ENCODE data around the gene THAP7.
"Not testable (repeated sequence)": the region's sequence is repeated elsewhere in the genome, so short reads cannot be mapped to it uniquely, and the experiment has no call there.

The THAP7 gene

GRCh38 chr22:21012446-21013407 lies 10.8 kb upstream of the THAP7 start:
- DNase-seq, result no peak

DNA sequence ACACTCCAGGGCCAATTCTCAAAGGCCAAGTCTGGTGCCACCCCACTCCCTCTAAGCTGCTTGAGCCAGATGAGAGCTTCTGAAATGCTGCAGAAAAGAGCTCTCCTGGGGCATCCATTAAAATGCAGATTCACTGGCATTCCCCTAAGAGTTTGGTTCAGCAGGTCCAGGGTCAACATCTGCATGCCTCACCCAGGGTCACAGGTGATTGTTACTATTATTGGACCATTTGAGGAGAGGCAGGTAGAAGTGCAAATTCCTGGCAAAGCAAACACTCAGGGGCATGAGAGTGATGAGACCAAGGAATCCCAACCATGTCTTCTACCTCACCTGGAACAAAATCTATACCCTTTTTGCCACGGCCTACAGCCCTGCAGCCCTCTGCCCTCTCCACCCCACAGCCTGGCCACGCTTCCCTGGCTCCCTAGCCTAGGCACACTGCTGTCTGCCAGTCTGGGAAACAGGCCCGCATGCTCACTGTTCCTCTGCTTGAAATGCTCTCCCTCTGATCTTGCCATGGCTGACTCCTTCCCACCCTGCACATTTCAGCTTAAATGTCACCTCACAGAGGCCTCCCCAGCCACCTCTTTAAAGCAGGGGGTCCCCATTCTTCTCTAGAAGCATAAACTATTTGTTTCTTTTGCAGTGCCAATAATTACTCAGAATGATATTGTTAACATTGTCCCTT lies 8.7 kb upstream of the THAP7 start:
- DNase-seq, result no peak

GRCh38 chr22:21009638-21010425 lies 7.9 kb upstream of the THAP7 start:
- DNase-seq, result no peak

- DNase-seq, result not testable (repeated sequence)
Observed at GRCh38 chr22:21009208-21009607, 7.3 kb upstream of the THAP7 start.

DNA sequence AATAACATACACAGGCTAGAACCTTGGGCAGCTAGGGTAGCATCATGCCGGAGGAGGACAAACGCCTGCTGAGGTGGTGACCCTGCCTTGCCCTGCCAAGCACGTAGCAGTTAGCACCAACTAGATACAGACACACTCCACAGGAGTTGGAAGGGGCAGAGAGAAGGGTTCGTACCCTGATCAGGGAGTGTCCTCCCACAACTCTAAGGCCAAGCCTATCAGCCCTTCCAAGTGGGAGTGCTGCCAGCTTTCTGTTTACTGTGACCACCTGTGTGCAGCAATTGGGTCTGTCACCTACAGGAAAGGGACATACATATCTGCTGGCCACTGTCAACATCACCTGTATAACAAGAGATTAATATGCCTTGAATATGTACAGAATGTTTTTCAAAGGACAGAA lies 1.9 kb upstream of the THAP7 start:
- no peak for DNase-seq

DNA sequence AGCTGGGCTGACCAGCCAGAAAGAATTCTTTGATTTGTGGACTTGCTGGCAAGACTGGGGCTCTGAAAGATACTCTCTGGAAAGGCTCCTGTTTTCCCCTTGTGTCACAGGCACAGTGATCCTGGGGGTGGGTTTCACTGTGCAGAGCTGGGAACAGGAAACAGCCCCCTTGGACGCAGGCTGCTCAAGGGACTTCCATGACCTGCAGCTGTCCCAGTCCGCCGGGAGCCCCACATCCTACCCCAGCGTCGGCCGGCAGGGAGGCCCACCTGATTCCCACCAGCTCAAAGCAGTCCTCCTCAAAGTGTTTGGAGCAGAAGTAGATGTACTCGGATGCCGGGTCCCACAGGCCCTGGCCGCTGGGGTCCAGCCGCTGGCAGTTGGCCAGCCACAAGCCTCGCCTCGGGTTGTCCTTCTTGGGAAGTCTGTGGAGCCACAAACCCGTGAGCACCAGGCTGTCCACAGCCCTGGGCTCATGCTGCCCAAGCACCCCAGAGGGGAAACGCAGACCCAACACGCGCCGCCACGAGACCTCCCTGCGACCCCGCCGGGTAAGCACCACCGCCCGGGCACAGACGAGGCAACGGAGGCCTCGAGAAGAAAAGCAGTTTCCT lies 824 bp downstream of the THAP7 start:
- DNase-seq, result no peak

GRCh38 chr22:21000207-21000986 lies 1.5 kb downstream of the THAP7 start:
- no peak for DNase-seq

GRCh38 chr22:20999350-21000206 lies 2.3 kb downstream of the THAP7 start:
- no peak for DNase-seq

GRCh38 chr22:20998411-20999336 lies 3.2 kb downstream of the THAP7 start:
- DNase-seq, result no peak

- no peak for DNase-seq
Observed at GRCh38 chr22:20997536-20998257, 4.2 kb downstream of the THAP7 start.

DNA sequence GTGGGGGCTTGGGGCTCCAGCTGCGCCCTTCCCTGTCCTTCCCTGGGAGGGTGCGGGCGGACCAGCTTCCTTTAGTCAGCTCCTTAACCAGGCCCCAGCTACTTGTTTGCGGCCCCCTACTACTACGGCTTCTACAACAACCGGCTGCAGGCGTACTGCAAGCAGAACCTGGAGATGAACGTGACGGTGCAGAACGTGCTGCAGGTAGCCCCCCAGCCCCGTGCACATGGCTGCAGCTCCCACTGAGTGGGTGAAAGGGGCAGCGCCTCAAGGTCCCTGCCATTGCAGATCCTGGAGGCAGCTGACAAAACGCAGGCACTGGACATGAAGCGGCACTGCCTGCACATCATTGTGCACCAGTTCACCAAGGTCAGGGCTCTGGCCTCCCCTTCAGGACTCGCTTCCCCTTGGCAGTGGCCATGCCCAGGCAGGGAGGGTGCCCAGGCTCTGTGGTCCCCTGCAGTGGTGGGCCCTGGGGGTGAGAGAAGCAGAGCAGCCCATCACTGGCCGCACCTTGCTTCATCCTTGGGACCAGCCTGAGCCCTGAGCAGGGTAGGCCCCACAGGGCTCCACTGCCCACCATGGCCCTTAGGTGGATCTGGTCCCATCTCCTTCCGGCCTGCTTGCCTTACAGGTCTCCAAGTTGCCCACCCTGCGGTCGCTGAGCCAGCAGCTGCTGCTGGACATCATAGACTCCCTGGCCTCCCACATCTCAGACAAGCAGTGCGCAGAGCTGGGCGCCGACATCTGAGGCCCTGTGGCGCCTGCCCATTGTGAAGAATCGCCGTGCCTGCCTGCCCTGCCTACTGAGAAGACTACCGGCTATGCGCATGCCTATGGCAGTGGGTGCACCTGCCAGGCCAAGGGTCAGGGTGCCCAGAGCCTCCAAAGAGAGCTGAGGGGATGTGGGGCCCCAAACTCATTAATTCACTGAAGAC lies 5.1 kb downstream of the THAP7 start:
- no peak for DNase-seq

DNA sequence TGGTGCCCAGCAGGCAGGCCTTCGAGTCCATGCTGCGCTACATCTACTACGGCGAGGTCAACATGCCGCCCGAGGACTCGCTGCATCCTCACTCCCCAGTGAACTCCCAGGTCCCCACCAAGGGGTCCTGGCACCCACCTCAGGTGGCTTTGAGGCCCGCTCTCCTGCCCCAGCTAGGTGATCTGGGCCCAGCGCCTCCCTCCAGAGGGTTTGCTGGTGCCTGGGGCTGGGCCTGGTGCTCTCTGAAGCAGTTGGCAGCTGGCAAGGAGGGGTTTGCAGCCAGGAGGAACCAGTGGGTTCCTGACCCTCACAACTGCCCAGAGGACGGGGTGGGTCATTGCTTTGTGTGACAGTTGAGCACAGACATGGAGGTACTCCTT lies 5.9 kb downstream of the THAP7 start:
- no peak for DNase-seq

GRCh38 chr22:20995329-20996030 lies 6.4 kb downstream of the THAP7 start:
- DNase-seq, result no peak

- no peak for DNase-seq
Observed at GRCh38 chr22:20994902-20995241, 7.0 kb downstream of the THAP7 start.

DNA sequence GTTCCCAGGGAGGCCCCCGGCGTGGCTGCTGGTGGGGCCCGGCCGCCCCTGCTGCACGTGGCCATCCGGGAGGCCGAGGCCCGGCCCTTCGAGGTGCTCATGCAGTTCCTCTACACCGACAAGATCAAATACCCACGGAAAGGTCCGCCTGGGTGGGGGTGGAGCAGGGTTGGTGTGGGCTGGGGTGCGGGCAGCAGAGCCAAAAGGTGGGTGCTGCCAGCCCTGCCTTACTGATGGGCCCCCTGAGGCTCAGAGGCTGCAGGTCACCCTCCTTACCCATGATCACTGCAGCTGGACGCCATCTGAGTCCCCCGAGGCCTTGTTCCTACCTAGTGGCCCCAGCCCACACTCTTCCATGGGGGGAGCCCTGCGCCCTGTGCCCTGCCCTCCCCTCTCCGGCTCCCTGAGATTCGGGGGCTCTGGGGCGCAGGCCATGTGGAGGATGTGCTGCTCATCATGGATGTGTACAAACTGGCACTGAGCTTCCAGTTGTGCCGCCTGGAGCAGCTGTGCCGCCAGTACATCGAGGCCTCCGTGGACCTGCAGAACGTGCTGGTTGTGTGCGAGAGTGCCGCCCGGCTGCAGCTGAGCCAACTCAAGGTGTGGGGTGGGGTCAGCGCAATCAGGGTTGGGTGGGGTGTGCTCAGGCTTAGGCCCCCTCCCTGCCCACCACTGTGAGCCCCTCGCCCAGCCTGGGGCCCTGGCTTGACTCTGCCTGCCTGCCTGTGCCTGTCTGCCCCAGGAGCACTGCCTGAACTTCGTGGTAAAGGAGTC lies 7.6 kb downstream of the THAP7 start:
- DNase-seq, result no peak

- no peak for DNase-seq
Observed at GRCh38 chr22:20993304-20994127, 8.4 kb downstream of the THAP7 start.
